EL (cell line): ENCODE measurements around the gene TARBP1.
"Not testable (repeated sequence)": the region's sequence is repeated elsewhere in the genome, so short reads cannot be mapped to it uniquely, and the experiment has no call there.

ENCODE experiments used
- DNase-seq: peaks from one replicate; pipeline ENCODE4 v3.0.0-alpha.2; 2016

TARBP1 gene

DNA sequence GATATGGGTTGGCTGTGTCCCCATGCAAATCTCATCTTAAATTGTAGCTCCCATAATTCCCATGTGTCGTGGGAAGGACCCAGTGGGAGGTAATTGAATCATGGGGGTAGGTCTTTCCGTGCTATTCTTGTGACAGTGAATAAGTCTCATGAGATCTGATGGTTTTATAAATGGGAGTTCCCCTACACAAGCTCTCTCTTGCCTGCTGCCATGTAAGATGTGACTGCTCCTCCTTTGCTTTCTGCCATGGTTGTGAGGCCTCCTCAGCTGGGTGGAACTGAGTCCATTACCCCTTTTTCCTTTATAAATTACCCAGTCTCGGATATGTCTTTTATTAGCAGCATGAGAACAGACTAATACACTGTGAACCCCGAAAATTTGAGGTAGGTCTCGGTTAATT is 25.3 kb upstream of the TARBP1 start:
- DNase-seq = not testable (repeated sequence)

DNA sequence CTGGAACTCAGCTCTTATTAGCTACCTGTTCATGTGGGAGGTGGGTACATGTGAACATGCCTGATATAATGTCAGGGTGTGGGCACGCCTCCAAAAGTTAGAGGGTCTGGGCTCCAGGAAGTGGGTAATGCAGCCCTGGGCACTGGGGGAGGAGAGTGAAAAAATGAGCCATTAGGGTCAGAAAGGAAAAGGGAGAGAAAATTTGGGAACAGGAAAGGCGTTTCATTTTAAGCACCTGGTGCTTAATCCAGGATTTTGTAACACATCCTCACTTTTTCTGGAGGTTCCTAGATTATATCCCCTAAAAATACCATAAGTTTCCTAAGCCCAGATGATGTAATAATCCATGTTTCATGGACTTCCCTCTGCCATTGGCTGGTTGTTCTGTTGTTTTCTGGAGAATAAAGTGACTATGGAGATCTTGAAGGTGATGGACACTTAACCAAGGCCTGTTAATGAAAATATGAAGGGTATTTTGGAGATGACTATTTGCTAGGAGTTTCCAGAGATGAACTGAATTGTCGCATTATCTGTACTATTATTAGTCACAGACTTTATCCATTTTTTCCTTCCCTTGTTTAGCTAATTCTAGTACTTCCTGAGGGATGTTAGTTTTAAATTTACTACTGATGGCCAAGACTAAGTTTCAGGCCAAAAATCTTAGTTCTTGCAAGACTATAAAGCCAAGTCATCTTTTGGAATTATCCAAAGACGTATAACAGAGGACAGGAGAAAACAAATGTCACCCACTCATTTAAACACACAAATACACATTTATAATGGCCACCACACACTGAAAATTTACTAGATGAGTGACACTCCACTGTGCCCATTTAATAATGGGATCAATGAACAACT is 24.4 kb upstream of the TARBP1 start:
- no peak for DNase-seq

DNA sequence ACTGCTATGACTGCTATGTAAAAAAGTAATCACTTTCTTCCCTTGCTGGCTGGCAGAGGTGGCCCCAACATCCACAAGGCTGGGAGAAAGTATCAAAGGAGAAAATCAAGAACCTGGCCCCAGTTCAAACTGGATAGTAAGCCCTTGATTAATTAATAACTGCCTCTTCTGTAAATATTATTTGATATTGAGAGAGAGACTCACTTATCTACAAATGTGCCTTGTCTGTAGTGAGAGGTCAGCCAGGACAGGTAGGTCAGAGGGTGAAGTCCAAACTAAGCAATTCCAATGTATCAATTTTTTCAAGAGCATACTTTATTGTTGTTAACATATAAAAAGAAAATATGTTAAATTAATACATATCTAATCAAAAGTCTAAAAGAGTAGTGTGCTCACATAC is 23.8 kb upstream of the TARBP1 start:
- DNase-seq = no peak

DNA sequence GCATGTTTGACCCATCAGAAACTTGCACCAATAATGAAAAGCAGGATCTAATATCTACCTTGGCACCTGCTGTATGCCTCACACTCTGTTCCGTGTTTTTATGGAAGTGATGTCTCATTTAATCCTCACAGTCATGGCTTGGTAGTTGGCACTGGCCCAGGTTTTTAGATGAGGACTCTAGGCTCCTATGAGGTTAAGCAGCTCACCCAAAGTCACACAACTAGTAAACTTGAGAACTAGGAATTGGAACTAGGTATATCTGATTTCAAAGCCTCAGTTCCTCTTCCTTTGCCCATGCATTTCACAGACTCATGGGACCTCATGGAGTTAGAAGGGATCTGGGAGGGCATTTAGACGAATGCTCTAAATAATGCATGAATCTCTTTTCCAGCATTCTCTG is 21.3 kb upstream of the TARBP1 start:
- DNase-seq = peak; percentile 37

GRCh38 chr1:234499943-234500245 is 20.9 kb upstream of the TARBP1 start:
- DNase-seq = no peak

GRCh38 chr1:234499119-234499942 is 20.4 kb upstream of the TARBP1 start:
- peak; percentile 87 for DNase-seq

DNA sequence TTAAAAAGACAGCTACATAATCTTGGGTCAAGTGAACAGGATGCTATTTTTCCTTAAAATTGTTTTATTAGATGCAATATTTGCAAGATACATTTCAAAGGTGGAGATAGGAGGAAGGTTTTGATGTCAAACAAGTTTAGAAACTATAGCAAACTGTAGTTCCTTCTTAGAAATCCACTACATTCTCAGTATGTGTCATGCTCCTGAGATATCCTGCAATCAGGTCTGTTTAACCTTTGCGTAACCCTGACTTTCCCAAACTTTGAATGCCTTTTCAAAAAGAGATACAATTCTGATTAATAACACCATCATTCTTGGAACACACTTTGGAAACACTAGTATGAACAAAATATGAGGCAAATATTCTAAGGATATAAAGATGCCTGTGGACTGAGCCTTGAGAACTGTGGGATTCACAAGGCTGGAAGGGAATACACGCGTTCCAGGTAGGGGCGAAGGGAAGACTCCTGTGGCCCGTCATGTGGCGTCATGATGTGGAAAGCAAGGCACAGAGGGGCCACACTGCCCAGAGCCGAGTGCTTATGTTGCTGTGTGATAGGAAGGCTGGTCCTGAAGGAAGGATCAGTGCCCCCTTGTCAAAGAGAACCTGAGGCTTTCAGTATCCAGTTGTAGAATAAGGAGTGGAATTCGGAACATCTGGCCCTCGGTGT is 19.6 kb upstream of the TARBP1 start:
- no peak for DNase-seq

DNA sequence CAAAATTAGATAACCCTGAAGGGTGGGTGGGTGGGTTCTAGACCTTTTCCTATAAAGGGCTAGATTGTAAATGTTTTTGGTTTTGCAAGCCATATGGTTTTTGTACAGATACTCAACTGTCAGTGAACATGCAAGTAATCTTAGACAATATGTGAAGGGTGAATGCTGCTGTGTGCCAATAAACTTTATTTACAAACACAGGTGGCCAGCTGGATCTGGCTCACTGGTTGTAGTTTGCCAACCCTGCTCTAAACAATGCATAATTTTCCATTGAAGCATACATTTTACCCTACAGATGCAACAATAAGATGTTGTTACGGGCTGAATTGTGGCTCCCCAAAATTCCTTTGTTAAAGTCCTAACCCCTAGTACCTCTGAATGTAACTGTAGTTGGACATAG is 18.6 kb upstream of the TARBP1 start:
- DNase-seq = no peak

DNA sequence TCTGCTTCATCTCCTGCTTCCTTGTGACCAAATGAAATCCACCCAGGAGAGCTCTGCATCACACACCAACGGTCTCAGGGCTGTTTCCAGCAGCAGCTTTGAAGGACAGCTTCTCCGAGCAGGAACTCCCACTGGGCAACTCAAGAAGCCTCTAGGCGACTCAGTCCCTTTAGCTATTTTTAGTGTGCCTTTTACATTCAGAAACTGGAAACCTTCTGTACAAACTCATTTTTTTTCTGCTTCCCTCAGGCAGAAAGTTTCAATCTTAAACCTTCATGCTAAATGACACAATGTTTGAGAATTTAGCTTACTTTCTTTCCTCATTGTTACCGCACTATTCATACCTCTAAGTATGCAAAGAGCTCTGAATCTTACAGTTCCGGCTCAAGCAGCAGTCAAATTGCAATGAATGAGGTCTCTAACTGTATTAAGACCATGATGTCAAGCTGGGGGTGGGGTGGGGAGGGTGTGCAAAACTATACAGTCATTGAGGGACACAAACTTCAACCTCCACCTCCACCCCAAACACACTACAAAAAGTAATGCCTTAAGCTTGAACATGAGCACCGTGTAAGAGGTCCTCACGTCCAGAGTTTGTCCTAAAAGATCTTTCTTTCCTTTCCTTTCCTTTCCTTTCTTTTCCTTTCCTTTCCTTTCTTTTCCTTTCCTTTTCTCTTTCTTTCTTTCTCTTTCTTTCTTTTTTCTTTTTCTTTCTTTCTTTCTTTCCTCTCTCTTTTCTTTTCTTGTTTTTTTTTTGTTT is 16.4 kb upstream of the TARBP1 start:
- DNase-seq = peak; percentile 92

GRCh38 chr1:234494049-234494448 is 15.1 kb upstream of the TARBP1 start:
- DNase-seq = no peak

DNA sequence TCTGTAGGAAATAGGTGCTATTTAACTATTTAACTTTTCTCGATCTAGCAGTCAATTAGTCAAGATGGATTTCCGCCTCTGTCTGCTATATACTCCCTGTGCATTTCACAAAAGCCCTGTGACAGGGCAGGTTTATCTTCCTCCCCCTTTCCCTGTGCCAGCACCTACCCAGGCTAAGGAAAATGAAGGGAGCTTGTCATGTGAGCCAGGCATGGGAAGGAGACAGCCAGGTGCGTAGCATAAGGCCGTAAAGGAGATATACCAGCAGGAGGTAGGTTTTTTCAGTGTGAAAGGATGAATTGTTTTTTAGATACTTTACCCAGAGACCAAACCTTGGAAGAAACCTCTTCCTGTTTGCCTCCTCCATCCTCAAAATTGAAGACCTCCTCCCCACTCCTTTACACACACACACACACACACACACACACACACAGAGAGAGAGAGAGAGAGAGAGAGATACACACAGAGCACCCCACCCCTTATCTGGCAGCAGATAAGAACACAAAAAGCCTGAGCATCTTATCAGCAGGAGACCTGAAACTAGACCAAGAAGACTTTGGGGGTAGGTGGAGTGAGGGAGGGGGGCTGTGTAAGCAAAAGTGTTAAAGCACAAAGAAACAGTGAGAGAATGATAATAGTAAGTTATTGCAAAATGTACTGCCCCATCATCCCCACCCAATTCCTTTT is 12.0 kb upstream of the TARBP1 start:
- no peak for DNase-seq

DNA sequence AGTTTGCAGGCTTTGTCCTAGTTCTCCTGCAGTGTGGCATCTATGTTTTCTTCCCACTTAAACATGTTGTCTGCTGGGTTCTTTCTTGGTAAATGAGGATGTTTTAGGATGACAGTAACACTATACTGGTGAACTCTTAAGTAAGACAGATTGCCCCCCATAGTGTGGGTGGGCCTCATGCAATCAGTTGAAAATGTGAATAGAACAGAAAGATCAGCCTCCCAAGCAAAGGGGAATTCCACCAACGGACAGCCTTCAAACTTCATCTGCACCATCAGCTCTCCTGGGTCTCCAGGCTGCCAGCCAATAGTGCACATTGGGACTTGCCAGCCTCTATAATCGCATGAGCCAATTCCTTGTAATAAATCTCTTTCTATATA is 10.7 kb upstream of the TARBP1 start:
- no peak for DNase-seq

DNA sequence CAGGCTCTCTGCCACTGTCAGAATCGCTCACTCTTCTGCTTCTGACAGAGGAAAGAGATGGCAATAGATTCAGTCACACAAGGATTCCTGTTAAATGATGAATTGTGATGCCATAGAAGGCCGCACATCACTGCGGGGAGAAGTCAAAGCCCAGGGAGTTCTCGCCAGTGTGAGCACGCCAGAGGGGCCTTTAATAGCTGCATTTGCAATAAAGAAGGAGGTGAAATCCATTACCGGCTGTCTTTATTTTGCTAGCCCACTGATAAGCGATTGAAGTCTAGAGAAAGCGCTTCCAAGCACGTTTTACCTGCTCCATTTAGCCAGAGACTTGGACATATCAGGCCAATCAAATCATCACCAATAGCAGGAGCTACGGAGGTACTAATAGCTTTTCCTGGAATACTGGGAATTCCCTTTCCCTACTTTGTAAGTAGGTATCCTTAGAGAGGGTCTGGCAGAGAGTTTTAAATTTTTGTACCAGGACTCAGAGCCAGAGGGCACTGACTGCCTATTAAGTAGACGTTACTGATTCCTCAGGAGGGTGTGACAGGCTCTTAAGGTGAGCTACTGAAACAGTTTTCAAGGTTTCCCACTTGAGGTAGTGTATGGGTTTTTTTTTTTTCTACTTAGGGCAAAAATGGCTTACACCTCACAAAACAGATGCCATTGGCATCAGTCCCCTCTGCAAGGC is 10.2 kb upstream of the TARBP1 start:
- DNase-seq = no peak

DNA sequence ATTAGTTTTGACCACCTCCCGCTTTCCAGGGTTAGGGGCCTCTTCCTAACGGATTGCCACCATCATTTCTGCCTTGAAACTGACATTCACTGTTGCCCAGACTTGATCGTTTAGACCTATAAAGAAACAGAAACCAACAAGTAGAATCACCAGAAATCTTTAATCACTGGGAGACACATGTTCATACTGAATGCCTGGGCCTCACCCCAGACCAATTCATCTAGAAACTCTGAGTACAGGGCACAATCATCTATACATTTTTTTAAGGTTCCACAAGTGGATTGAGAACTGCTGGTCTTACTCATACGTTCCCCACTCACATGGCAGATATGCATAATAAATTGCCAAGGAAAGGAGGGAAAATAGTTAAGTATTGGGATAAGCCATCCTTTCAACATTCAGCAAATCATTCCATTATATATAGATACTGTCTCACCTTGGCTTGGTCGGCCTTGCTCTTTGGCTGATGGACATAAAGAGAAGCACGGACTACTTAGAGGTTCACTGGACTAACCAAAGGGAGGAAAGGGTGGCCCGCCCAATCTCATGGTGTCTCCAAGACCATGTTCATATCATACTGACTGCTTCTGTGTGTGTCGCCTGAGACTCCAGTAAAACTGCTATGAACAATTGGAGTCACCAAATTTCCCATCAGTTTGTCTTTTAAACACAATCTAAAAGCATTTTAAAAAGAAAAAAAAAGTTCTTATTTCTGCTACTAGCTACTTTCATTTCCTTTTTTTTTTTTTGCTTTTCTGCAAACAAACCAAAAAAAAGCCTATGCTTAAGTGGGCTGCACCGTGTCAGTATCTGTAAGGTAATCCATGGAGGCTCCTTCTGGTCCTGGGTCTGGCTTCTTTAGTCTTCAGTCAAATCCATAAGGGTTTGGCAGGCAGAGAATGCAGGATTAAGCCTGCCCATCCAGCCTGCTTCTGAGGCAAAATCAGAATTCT is 9.4 kb upstream of the TARBP1 start:
- DNase-seq = no peak

- peak; percentile 69 for DNase-seq
Observed at GRCh38 chr1:234486858-234487840, 8.2 kb upstream of the TARBP1 start.

DNA sequence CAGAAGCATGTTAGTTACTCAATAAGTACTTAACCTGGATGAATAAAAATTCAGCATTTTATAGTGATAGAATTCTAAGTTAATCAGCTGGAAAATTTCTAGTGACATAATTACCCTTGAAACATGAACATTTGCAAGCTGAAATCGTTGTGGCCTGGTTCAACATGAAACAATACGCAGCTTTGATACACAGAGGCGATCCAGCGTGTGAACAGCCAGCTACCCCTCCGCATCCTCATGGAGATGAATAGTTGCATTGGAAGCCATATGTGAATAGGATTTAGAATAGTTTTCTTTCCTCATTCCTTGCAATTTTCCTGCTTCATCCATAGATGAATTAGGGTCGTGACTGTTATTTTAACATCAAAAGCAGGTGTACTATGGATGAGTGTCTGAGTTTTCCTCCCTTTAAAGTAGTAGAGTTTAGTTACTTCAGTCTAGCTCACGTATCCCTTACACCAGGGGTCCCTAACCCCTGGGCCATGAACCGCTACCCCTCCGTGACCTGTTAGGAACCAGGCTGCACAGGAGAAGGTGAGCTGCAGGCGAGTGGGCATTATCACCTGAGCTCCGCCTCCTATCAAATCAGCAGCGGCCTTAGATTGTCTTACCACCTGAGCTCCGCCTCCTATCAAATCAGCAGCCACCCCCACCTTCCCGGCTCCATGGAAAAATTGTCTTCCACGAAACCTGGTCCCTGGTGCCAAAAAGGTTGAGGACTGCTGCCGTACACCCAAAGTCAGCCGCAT is 6.2 kb upstream of the TARBP1 start:
- no peak for DNase-seq

- no peak for DNase-seq
Observed at GRCh38 chr1:234484218-234484617, 5.2 kb upstream of the TARBP1 start.

DNA sequence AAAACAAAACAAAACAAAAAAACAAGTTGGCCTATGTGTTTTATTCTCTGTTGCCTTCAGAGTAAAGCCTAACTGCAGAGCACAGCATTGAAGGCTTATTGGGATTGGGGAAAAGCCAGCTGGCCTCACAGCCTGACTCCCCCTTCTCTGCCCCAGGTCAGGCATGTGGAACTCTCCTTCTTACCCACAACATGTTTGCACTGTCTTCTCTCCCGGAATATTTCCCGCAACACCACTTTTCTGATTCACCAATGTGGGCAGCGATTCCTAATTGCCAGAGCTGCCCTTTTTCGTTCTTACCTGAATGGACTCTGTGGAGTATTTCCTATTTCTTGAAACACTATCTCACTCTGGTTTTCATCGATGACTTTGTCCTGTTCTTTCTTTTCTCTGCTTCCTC is 2.8 kb upstream of the TARBP1 start:
- no peak for DNase-seq

DNA sequence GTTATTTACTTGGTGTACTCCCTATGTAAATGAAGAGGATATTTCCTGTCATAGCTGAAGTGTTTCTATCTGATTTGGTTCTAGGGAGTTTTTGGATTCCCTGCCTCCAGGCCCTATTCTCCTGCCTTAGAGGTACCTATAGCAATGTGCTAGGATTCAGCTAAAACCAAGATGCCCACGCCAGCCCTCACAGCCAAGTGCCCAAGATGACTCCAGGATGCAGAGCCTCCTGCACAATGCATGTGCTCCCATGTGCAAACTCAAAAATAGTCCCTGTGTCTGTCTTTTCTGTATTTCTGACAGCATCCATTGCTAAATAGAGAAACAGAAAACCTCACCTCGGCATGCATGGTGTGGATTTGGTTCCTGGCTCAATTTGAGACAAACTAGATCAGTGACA is 887 bp upstream of the TARBP1 start:
- DNase-seq = no peak
